ENCODE measurements around the gene SAMD4A.
"Not testable (repeated sequence)": the region's sequence is repeated elsewhere in the genome, so short reads cannot be mapped to it uniquely, and the experiment has no call there.

SAMD4A gene

GRCh38 chr14:54794796-54795195 is 227.9 kb downstream of the SAMD4A start:
- Mint-ChIP-seq H3K36me3 (ENCODE audit: low read depth) (peaks cover 5% of the 10 kb centered on the region), H3K9me3 (peaks cover 6% of the 10 kb centered on the region), H3K27ac (peak overlapping the region in 2 of 3 experiments; percentile 3 to 24), H3K27me3 (ENCODE audit: low read depth) (peaks cover 1% of the 10 kb centered on the region), H3K4me3 (no peak overlapping the region), H3K4me1 (no peaks in the 10 kb centered on the region)
- TF ChIP-seq CTCF (IDR thresholded peaks at IDR 0.05; ENCODE audit: unreplicated experiment in 3 of 3) = no peak

- TF ChIP-seq CTCF (IDR thresholded peaks at IDR 0.05; ENCODE audit: unreplicated experiment in 3 of 3) = no peak
- H3K27me3 Mint-ChIP-seq (ENCODE audit: low read depth) = peaks cover 6% of the 10 kb centered on the region
- no peak overlapping the region for H3K4me3 Mint-ChIP-seq
- H3K27ac Mint-ChIP-seq = no peak overlapping the region
- no peaks in the 10 kb centered on the region for H3K36me3 Mint-ChIP-seq (ENCODE audit: low read depth)
- H3K9me3 Mint-ChIP-seq = peaks cover 9% of the 10 kb centered on the region
- H3K4me1 Mint-ChIP-seq = no peaks in the 10 kb centered on the region
These were observed 230.0 kb downstream of the SAMD4A start for GRCh38 chr14:54796961-54797360.

- no peak overlapping the region for H3K27ac Mint-ChIP-seq
- H3K4me1 Mint-ChIP-seq = no peaks in the 10 kb centered on the region
- H3K9me3 Mint-ChIP-seq = peaks cover 9% of the 10 kb centered on the region
- TF ChIP-seq CTCF (IDR thresholded peaks at IDR 0.05; ENCODE audit: unreplicated experiment in 3 of 3) = no peak
- H3K36me3 Mint-ChIP-seq (ENCODE audit: low read depth) = no peaks in the 10 kb centered on the region
- no peak overlapping the region for H3K4me3 Mint-ChIP-seq
- peaks cover 6% of the 10 kb centered on the region for H3K27me3 Mint-ChIP-seq (ENCODE audit: low read depth)
These were observed 230.6 kb downstream of the SAMD4A start for GRCh38 chr14:54797556-54797955.

GRCh38 chr14:54797986-54798385 is 231.1 kb downstream of the SAMD4A start:
- H3K27me3 Mint-ChIP-seq (ENCODE audit: low read depth) = peaks cover 6% of the 10 kb centered on the region
- no peak for TF ChIP-seq CTCF (IDR thresholded peaks at IDR 0.05; ENCODE audit: unreplicated experiment in 3 of 3)
- H3K9me3 Mint-ChIP-seq = peaks cover 9% of the 10 kb centered on the region
- no peak overlapping the region for H3K4me3 Mint-ChIP-seq
- H3K4me1 Mint-ChIP-seq = no peaks in the 10 kb centered on the region
- no peaks in the 10 kb centered on the region for H3K36me3 Mint-ChIP-seq (ENCODE audit: low read depth)
- H3K27ac Mint-ChIP-seq = no peak overlapping the region

- Mint-ChIP-seq H3K4me3 (no peak overlapping the region), H3K27me3 (ENCODE audit: low read depth) (peaks cover 6% of the 10 kb centered on the region), H3K4me1 (no peaks in the 10 kb centered on the region), H3K36me3 (ENCODE audit: low read depth) (no peaks in the 10 kb centered on the region), H3K9me3 (peaks cover 9% of the 10 kb centered on the region), H3K27ac (no peak overlapping the region)
- no peak for TF ChIP-seq CTCF (IDR thresholded peaks at IDR 0.05; ENCODE audit: unreplicated experiment in 3 of 3)
These were observed 231.7 kb downstream of the SAMD4A start for GRCh38 chr14:54798465-54799124.

GRCh38 chr14:54801482-54801881 is 234.6 kb downstream of the SAMD4A start:
- H3K4me3 Mint-ChIP-seq; H3K9me3 Mint-ChIP-seq; H3K4me1 Mint-ChIP-seq; H3K36me3 Mint-ChIP-seq (ENCODE audit: low read depth); H3K27ac Mint-ChIP-seq: not testable (repeated sequence)
- peaks cover 20% of the 10 kb centered on the region for H3K27me3 Mint-ChIP-seq (ENCODE audit: low read depth)
